OCI-LY1 (cell line): ENCODE results near the gene GSG1L.

Experiments
- H2AFZ ChIP-seq: fragments of 200-600 bp; sonication (generic), shearing (Covaris generic); 2 replicates; pipeline ENCODE4 v1.6.0; 2014; ENCODE audit warnings: antibody characterized with exemption, mild to moderate bottlenecking, low read length
- H3F3A ChIP-seq: fragments of 200-600 bp; sonication (generic), shearing (Covaris generic); 2 replicates; pipeline ENCODE4 v1.6.0; 2014; ENCODE audit warnings: mild to moderate bottlenecking, antibody characterized with exemption, low read length, moderate library complexity; ENCODE audit not compliant: insufficient read depth
- H3K27ac ChIP-seq: fragments of 200-600 bp; sonication (generic); 2 replicates; pipeline ENCODE4 v1.5.1; 2014; ENCODE audit warnings: low read length, mixed run types, mild to moderate bottlenecking, low read depth; ENCODE audit not compliant: poor library complexity, severe bottlenecking
- H3K27me3 ChIP-seq: fragments of 200-600 bp; sonication (generic); 2 replicates; pipeline ENCODE4 v1.6.0; 2014; ENCODE audit warnings: antibody characterized with exemption, mild to moderate bottlenecking, low read length, moderate library complexity; ENCODE audit not compliant: insufficient read depth
- H3K36me3 ChIP-seq: fragments of 200-600 bp; sonication (generic); 2 replicates; pipeline ENCODE4 v1.6.1; 2014; ENCODE audit warnings: mild to moderate bottlenecking, antibody characterized with exemption, low read length, moderate library complexity, mixed read lengths; ENCODE audit not compliant: insufficient read depth
- H3K4me1 ChIP-seq: fragments of 200-600 bp; sonication (generic); 2 replicates; pipeline ENCODE4 v1.5.1; 2014; ENCODE audit warnings: mild to moderate bottlenecking, low read length, moderate library complexity; ENCODE audit not compliant: insufficient read depth, severe bottlenecking
- H3K4me2 ChIP-seq: fragments of 200-600 bp; sonication (generic), shearing (Covaris generic); 2 replicates; pipeline ENCODE4 v1.6.1; 2014; ENCODE audit warnings: low read length
- H3K4me3 ChIP-seq: fragments of 200-600 bp; sonication (generic); 2 replicates; pipeline ENCODE4 v1.5.1; 2014; ENCODE audit warnings: low read length, low read depth, mild to moderate bottlenecking, mixed read lengths; ENCODE audit not compliant: poor library complexity, severe bottlenecking
- H3K79me2 ChIP-seq: fragments of 200-600 bp; shearing (Covaris generic); 2 replicates; pipeline ENCODE4 v1.6.1; 2016; ENCODE audit warnings: mixed run types, low read length, mixed read lengths; ENCODE audit not compliant: insufficient read depth
- H3K9ac ChIP-seq: fragments of 200-600 bp; sonication (generic), shearing (Covaris generic); 2 replicates; pipeline ENCODE4 v1.6.1; 2014; ENCODE audit warnings: mild to moderate bottlenecking, low read length, mixed read lengths
- H3K9me2 ChIP-seq: fragments of 200-600 bp; sonication (generic), shearing (Covaris generic); 2 replicates; pipeline ENCODE4 v1.6.1; 2014; ENCODE audit warnings: low read depth, mild to moderate bottlenecking, low read length, mixed read lengths
- H3K9me3 ChIP-seq: fragments of 200-600 bp; shearing (Covaris generic); 2 replicates; pipeline ENCODE4 v1.6.1; 2014; ENCODE audit warnings: low read length, mixed read lengths
- H4K20me1 ChIP-seq: fragments of 200-600 bp; sonication (generic), shearing (Covaris generic); 2 replicates; pipeline ENCODE4 v1.6.0; 2016; ENCODE audit warnings: mild to moderate bottlenecking, low read length; ENCODE audit not compliant: insufficient read depth
- EZH2 ChIP-seq: fragments of 200-600 bp; sonication (generic), shearing (Covaris generic); IDR thresholded peaks from 2 replicates; pipeline ENCODE4 v1.8.0; 2017; ENCODE audit warnings: borderline replicate concordance, mixed run types, mild to moderate bottlenecking, antibody characterized with exemption, low read length, moderate library complexity, mixed read lengths
- TF ChIP-seq, protein P1 (sequence below): fragments of 200-600 bp; sonication (generic), shearing (Covaris generic); IDR thresholded peaks from 2 replicates; pipeline ENCODE4 v1.5.1; 2017; ENCODE audit warnings: mild to moderate bottlenecking, antibody characterized with exemption, low read length, moderate library complexity, mixed read lengths

Gene GSG1L

DNA sequence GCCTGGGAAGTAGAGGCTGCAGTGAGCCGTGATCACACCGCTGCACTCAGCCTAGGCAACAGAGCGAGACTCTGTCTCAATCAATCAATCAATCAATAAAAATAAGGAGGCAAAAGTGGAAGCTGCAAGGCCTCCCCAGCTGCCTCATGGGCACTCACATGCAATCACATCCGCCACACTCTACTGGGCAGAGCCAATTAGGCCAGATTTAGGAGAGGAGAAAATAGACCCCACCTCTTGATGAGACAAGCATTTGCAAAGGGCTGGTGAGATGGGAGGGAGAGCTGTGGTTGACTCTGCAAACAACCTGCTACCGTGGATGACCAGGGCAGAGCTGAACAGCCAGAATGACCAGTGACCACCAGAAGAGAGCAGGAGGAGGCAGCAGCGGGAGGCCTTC, 14.7 kb upstream of the GSG1L start:
- no peaks in the 10 kb centered on the region for H4K20me1 ChIP-seq
- no peak for TF ChIP-seq EZH2
- TF ChIP-seq, protein P1, sequence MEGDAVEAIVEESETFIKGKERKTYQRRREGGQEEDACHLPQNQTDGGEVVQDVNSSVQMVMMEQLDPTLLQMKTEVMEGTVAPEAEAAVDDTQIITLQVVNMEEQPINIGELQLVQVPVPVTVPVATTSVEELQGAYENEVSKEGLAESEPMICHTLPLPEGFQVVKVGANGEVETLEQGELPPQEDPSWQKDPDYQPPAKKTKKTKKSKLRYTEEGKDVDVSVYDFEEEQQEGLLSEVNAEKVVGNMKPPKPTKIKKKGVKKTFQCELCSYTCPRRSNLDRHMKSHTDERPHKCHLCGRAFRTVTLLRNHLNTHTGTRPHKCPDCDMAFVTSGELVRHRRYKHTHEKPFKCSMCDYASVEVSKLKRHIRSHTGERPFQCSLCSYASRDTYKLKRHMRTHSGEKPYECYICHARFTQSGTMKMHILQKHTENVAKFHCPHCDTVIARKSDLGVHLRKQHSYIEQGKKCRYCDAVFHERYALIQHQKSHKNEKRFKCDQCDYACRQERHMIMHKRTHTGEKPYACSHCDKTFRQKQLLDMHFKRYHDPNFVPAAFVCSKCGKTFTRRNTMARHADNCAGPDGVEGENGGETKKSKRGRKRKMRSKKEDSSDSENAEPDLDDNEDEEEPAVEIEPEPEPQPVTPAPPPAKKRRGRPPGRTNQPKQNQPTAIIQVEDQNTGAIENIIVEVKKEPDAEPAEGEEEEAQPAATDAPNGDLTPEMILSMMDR: no peak
- no peak overlapping the region for H2AFZ ChIP-seq
- H3K4me1 ChIP-seq: no peaks in the 10 kb centered on the region
- H3K4me3 ChIP-seq: no peak overlapping the region
- no peaks in the 10 kb centered on the region; the same call in 1 of the 2 replicates for H3K27me3 ChIP-seq
- no peaks in the 10 kb centered on the region for H3K79me2 ChIP-seq
- no peak overlapping the region for H3K27ac ChIP-seq
- no peaks in the 10 kb centered on the region for H3F3A ChIP-seq
- H3K4me2 ChIP-seq: no peak overlapping the region
- no peaks in the 10 kb centered on the region for H3K36me3 ChIP-seq
- no peaks in the 10 kb centered on the region for H3K9me3 ChIP-seq
- H3K9ac ChIP-seq: no peak overlapping the region
- H3K9me2 ChIP-seq: no peaks in the 10 kb centered on the region

DNA sequence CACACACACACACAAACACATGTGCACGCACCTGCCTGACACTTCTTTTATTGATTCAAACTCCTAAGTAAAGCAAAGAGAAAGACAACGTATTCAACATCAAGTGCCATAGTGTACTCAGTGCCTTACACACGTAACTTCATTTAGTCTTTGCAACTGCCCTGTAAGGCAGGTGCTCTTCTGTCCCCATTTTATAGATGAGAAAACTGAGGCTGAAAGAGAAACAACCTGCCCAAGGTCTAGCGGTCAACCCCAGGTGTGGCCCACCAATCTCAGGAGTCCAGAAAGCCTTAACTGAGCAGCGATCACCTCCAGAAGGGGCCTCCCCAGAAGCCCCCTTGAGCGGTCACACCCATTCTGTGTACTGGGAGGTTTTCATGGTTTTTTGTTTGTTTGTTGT, 10.3 kb upstream of the GSG1L start:
- Histone ChIP-seq H3K4me3 (no peak overlapping the region), H3K27ac (no peak overlapping the region), H3K9me2 (no peaks in the 10 kb centered on the region), H3K4me1 (no peaks in the 10 kb centered on the region), H3K79me2 (no peaks in the 10 kb centered on the region), H4K20me1 (no peaks in the 10 kb centered on the region), H3K4me2 (no peak overlapping the region), H2AFZ (no peak overlapping the region), H3K9me3 (no peaks in the 10 kb centered on the region), H3K9ac (no peak overlapping the region), H3F3A (no peaks in the 10 kb centered on the region), H3K27me3 (no peaks in the 10 kb centered on the region; the same call in 1 of the 2 replicates), H3K36me3 (no peaks in the 10 kb centered on the region)
- TF ChIP-seq EZH2: no peak
- TF ChIP-seq, protein P1: no peak

DNA sequence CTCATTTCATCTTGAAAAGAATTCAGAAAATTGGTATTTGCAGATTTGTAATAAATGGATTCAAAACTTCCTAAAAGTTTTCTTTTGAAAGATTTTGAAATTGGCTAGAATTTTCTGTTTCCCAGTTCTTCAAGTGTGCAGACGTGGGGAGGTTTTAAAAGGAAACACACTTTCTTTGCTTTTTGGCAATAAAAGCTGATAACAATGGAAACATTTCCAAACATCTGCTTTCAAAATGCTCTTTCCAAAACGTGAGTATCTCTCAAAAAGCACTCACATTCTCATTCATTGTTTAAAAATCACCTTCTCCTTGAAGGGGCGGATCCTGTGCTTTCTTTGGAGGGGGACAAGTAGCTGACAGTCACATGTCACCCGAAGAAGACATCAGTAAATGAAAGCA, 8.6 kb upstream of the GSG1L start:
- H3K79me2 ChIP-seq: no peaks in the 10 kb centered on the region
- no peak overlapping the region for H2AFZ ChIP-seq
- no peak overlapping the region for H3K4me2 ChIP-seq
- no peaks in the 10 kb centered on the region for H3K4me1 ChIP-seq
- H3K9me2 ChIP-seq: no peaks in the 10 kb centered on the region
- H3K36me3 ChIP-seq: no peaks in the 10 kb centered on the region
- H3F3A ChIP-seq: no peaks in the 10 kb centered on the region
- no peak overlapping the region for H3K27ac ChIP-seq
- no peak overlapping the region for H3K4me3 ChIP-seq
- no peak for TF ChIP-seq EZH2
- TF ChIP-seq, protein P1: no peak
- no peaks in the 10 kb centered on the region; the same call in 1 of the 2 replicates for H3K27me3 ChIP-seq
- H4K20me1 ChIP-seq: no peaks in the 10 kb centered on the region
- no peaks in the 10 kb centered on the region for H3K9me3 ChIP-seq
- no peak overlapping the region for H3K9ac ChIP-seq
